ENCODE data around the gene STEAP1B.
A peak's percentile ranks its signal among the peaks of the same experiment; 100 is the strongest.

Gene STEAP1B

DNA sequence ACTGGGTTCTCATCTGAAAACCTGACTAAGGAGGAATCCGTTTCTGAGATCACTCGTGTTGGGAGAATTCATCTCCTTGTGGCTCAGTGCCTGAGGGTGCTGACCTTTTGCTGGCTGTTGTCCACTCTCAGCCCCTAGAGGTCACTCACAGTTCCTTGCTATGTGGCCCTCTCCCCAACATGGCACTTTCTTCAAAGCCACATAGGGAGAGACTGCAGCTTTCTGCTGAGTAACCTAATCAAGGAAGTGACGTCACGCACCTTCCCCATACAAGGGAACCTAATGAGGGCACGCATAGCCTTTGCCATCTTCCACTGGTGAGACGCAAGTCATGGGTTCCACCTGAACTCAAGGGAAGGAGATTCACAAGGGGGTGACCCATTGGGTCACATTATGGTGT lies 23.2 kb downstream of the STEAP1B start:
- TF ChIP-seq TCF12 (IDR thresholded peaks at IDR 0.05; ENCODE audit: low read depth): no peak

DNA sequence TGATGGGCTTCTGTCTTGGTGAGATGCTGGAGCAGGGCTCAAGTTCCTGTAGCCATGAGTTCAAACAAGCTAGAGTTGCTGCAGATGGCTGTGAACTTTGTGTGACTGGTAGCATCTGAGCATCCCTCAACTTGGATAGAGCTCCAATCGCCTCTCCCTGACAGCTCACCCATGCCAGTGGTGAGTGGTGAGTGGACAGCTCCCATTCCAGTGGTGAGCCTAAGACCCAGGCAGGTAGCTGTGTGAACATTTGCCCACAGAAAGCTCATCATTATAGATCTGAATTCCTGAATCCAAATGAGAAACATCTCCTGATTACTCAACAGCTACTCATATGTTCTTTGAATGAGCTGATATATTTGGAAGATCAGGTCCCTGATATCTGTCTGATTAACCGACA lies 25.3 kb downstream of the STEAP1B start:
- TF ChIP-seq RAD21 (IDR thresholded peaks at IDR 0.05; ENCODE audit: low read depth): no peak
- TF ChIP-seq, protein P1, sequence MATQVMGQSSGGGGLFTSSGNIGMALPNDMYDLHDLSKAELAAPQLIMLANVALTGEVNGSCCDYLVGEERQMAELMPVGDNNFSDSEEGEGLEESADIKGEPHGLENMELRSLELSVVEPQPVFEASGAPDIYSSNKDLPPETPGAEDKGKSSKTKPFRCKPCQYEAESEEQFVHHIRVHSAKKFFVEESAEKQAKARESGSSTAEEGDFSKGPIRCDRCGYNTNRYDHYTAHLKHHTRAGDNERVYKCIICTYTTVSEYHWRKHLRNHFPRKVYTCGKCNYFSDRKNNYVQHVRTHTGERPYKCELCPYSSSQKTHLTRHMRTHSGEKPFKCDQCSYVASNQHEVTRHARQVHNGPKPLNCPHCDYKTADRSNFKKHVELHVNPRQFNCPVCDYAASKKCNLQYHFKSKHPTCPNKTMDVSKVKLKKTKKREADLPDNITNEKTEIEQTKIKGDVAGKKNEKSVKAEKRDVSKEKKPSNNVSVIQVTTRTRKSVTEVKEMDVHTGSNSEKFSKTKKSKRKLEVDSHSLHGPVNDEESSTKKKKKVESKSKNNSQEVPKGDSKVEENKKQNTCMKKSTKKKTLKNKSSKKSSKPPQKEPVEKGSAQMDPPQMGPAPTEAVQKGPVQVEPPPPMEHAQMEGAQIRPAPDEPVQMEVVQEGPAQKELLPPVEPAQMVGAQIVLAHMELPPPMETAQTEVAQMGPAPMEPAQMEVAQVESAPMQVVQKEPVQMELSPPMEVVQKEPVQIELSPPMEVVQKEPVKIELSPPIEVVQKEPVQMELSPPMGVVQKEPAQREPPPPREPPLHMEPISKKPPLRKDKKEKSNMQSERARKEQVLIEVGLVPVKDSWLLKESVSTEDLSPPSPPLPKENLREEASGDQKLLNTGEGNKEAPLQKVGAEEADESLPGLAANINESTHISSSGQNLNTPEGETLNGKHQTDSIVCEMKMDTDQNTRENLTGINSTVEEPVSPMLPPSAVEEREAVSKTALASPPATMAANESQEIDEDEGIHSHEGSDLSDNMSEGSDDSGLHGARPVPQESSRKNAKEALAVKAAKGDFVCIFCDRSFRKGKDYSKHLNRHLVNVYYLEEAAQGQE (IDR thresholded peaks at IDR 0.05; ENCODE audit: low read depth): peak; percentile 49

DNA sequence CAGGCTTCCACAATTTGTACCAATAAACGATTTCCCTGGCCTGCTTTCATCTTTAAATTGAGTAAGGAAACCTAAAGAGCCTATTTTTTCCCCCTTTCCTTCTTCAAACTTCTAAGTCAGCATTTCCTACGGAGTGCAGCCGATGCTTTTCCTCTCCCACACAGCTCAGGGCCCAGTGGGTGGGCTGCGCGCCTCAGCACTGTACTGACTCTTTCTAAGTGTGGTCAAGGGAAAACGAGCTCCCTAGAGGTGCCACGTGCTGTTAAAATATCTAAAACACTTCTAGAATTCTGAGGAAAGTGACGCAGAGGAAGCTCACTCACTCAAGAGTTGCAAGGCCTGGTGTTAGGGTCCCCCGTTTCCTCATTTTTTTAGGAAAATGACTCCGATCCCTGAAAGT lies 29.0 kb downstream of the STEAP1B start:
- TF ChIP-seq TEAD4 (IDR thresholded peaks at IDR 0.05): no peak
- no peak for TF ChIP-seq RAD21 (IDR thresholded peaks at IDR 0.05; ENCODE audit: low read depth)
- no peak for TF ChIP-seq NFIC (IDR thresholded peaks at IDR 0.05)
- TF ChIP-seq TCF12 (IDR thresholded peaks at IDR 0.05; ENCODE audit: low read depth): no peak
- no peak for TF ChIP-seq CEBPB (IDR thresholded peaks at IDR 0.05)
- TF ChIP-seq, protein P1 (IDR thresholded peaks at IDR 0.05; ENCODE audit: low read depth): no peak
- no peak for TF ChIP-seq YY1 (IDR thresholded peaks at IDR 0.05; ENCODE audit: low read depth)
- TF ChIP-seq EGR1 (IDR thresholded peaks at IDR 0.05): no peak
- no peak for TF ChIP-seq TAF1 (IDR thresholded peaks at IDR 0.05; ENCODE audit: low read depth)
- no peak for TF ChIP-seq CREB1 (IDR thresholded peaks at IDR 0.05; ENCODE audit: low read depth)
- no peak for TF ChIP-seq FOXM1 (IDR thresholded peaks at IDR 0.05; ENCODE audit: borderline replicate concordance, low read depth)
- no peak for TF ChIP-seq EP300 (IDR thresholded peaks at IDR 0.05; ENCODE audit: borderline replicate concordance)
- TF ChIP-seq, protein P2, sequence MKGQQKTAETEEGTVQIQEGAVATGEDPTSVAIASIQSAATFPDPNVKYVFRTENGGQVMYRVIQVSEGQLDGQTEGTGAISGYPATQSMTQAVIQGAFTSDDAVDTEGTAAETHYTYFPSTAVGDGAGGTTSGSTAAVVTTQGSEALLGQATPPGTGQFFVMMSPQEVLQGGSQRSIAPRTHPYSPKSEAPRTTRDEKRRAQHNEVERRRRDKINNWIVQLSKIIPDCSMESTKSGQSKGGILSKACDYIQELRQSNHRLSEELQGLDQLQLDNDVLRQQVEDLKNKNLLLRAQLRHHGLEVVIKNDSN (IDR thresholded peaks at IDR 0.05): no peak
- no peak for TF ChIP-seq ZBTB7A (IDR thresholded peaks at IDR 0.05; ENCODE audit: low read depth)
- TF ChIP-seq, protein P3, sequence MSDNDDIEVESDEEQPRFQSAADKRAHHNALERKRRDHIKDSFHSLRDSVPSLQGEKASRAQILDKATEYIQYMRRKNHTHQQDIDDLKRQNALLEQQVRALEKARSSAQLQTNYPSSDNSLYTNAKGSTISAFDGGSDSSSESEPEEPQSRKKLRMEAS (IDR thresholded peaks at IDR 0.05): no peak

DNA sequence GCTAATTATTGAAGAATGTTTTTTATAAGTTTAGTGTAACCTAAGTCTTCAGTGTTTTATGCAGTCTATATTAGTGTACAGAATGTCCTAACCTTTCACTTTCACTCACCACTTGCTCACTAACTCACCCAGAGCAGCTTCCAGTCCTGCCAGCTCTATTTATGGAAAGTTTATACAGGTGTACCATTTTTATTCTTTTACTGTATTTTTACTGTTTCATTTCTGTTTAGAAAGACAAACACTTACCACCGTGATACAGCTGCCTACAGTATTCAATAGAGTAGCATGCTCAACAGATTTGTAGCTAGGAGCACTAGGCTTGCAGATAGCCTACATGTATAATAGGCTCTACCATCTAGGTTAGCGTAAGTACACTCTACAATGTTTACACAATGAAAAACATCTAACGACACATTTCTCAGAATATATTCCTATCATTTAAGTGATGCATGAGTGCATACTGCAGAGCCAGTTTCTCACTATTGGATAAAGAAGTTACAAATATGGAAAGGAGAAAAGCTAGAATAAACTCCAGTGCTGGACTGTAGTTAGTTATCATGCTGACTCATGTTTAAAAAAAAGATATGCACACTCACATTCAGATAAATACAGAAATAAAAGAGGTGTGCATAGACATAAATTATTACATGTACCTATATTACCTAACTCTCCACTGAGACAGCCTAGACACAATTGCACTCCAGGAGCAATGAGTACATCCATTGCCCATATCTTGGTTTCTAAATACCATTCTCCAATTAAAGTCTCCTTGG lies 30.4 kb downstream of the STEAP1B start:
- no peak for TF ChIP-seq NFIC (IDR thresholded peaks at IDR 0.05)

DNA sequence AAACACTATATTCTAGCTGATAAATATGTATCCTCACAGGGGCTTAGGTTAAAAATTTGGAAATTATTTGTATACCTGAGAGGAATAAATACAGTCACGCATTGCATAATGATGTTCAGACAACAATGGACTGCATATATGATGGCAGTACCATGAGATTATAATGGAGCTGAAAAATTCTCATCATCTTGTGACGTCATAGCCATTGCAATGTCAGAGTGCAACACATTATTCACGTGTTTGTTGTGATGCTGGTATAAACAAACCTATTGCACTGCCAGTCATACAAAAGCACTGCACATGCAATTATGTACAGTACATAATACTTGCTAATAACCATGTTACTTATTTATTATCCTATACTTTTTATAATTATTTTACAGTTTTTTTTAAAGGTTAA lies 31.4 kb downstream of the STEAP1B start:
- no peak for TF ChIP-seq TCF12 (IDR thresholded peaks at IDR 0.05; ENCODE audit: low read depth)
- TF ChIP-seq, protein P3 (IDR thresholded peaks at IDR 0.05): no peak

DNA sequence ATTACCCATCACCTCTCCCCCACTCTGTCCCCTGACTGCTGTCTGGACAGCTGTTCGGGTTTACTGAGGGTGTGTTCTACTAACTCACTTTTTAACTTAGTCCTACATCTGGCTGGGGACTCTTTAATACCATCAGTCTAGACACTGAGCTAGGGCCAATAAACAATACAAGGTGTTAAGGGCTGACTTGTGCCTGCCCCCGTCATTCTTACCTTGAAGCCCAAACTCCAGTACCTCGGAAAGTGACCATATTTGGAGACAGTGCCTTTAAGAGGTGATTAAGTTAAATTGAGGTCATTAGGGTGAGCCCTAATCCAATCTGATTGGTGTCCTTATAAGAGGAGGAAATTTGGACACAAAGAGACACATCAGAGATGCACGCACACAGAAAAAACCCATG lies 35.7 kb downstream of the STEAP1B start:
- TF ChIP-seq TEAD4 (IDR thresholded peaks at IDR 0.05) (no peak), FOXM1 (IDR thresholded peaks at IDR 0.05; ENCODE audit: borderline replicate concordance, low read depth) (no peak), EGR1 (IDR thresholded peaks at IDR 0.05) (no peak), RAD21 (IDR thresholded peaks at IDR 0.05; ENCODE audit: low read depth) (no peak), ZBTB7A (IDR thresholded peaks at IDR 0.05; ENCODE audit: low read depth) (no peak), EP300 (IDR thresholded peaks at IDR 0.05; ENCODE audit: borderline replicate concordance) (no peak), CEBPB (IDR thresholded peaks at IDR 0.05) (no peak), TAF1 (IDR thresholded peaks at IDR 0.05; ENCODE audit: low read depth) (no peak), YY1 (IDR thresholded peaks at IDR 0.05; ENCODE audit: low read depth) (no peak), TCF12 (IDR thresholded peaks at IDR 0.05; ENCODE audit: low read depth) (no peak), NFIC (IDR thresholded peaks at IDR 0.05) (no peak), CREB1 (IDR thresholded peaks at IDR 0.05; ENCODE audit: low read depth) (no peak)
- TF ChIP-seq, protein P3 (IDR thresholded peaks at IDR 0.05): no peak
- TF ChIP-seq, protein P2 (IDR thresholded peaks at IDR 0.05): no peak
- TF ChIP-seq, protein P1 (IDR thresholded peaks at IDR 0.05; ENCODE audit: low read depth): no peak

Measured in Ishikawa (cell line).